Colonic mucosa (tissue), 4 donors: ENCODE results near the gene ATP9B. TPM values are rescaled to one million over a fixed set of nuclear protein-coding genes. Genes with fewer than 3 reads are reported as not detected.

ENCODE experiments used
- DNase-seq: peaks from one replicate; pipeline ENCODE4 v3.0.0-alpha.2; 2020
- H3K27ac ChIP-seq: fragments of 200-600 bp; one replicate; pipeline ENCODE4 v1.8.0; 2021
- H3K27me3 ChIP-seq: fragments of 200-600 bp; one replicate; pipeline ENCODE4 v1.8.0; 2021
- H3K36me3 ChIP-seq: fragments of 200-600 bp; one replicate; pipeline ENCODE4 v1.8.0; 2021
- H3K4me1 ChIP-seq: fragments of 200-600 bp; one replicate; pipeline ENCODE4 v1.8.0; 2021; ENCODE audit warnings: mild to moderate bottlenecking
- H3K4me3 ChIP-seq: fragments of 200-600 bp; one replicate; pipeline ENCODE4 v1.8.0; 2021
- H3K9ac ChIP-seq, 2 donors: one replicate each; pipeline ENCODE4 v1.7.0; 2013; ENCODE audit warnings: control low read depth in 2 of 2, low read depth in 2 of 2, low read length in 2 of 2
- H3K9me3 ChIP-seq: fragments of 200-600 bp; one replicate; pipeline ENCODE4 v1.8.0; 2021
- intact Hi-C: fragments of 100-400 bp; cut with DNase I; formaldehyde crosslinking; loops from one replicate; pipeline ENCODE4 v1.14.1; 2022
- total RNA-seq, 2 donors: library from RNA; stranded (reverse); fragmentation: NEBNext Ultra II Directional in 1 of 2; extraction: Animal tissue kit (Norgen Biotek cat#: 25700) in 1 of 2; gene quantifications; one replicate each; pipeline ENCODE4 v1.2.1, GENCODE V29; 2021
- TF ChIP-seq, protein P1 (sequence below): fragments of 200-600 bp; IDR thresholded peaks from one replicate; pipeline ENCODE4 v1.8.0; 2022; ENCODE audit warnings: antibody characterized with exemption, mild to moderate bottlenecking
- donor health status: healthy.
- donor health status: DM: no; HTN: no; CAD: no.
- donor health status: DM: no; HTN: no; CAD: no.

ATP9B gene
- total RNA-seq, 2 donors from 2014 or later: 20.4 to 30.3 TPM

GRCh38 chr18:79274823-79275222, 205.6 kb downstream of the ATP9B start:
- Histone ChIP-seq H3K9me3 (no peaks in the 10 kb centered on the region), H3K4me1 (no peaks in the 10 kb centered on the region), H3K4me3 (no peak overlapping the region), H3K27ac (no peak overlapping the region), H3K9ac (no peak overlapping the region), H3K36me3 (no peaks in the 10 kb centered on the region), H3K27me3 (no peaks in the 10 kb centered on the region)
- TF ChIP-seq, protein P1, sequence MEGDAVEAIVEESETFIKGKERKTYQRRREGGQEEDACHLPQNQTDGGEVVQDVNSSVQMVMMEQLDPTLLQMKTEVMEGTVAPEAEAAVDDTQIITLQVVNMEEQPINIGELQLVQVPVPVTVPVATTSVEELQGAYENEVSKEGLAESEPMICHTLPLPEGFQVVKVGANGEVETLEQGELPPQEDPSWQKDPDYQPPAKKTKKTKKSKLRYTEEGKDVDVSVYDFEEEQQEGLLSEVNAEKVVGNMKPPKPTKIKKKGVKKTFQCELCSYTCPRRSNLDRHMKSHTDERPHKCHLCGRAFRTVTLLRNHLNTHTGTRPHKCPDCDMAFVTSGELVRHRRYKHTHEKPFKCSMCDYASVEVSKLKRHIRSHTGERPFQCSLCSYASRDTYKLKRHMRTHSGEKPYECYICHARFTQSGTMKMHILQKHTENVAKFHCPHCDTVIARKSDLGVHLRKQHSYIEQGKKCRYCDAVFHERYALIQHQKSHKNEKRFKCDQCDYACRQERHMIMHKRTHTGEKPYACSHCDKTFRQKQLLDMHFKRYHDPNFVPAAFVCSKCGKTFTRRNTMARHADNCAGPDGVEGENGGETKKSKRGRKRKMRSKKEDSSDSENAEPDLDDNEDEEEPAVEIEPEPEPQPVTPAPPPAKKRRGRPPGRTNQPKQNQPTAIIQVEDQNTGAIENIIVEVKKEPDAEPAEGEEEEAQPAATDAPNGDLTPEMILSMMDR: no peak
- intact Hi-C loops: no loop called here
- no peak for DNase-seq

GRCh38 chr18:79275461-79275860, 206.3 kb downstream of the ATP9B start:
- Histone ChIP-seq H3K27ac (no peak overlapping the region), H3K9ac (no peak overlapping the region), H3K36me3 (no peaks in the 10 kb centered on the region), H3K9me3 (no peaks in the 10 kb centered on the region), H3K4me1 (no peaks in the 10 kb centered on the region), H3K27me3 (no peaks in the 10 kb centered on the region), H3K4me3 (no peak overlapping the region)
- intact Hi-C loops: no loop called here
- DNase-seq: no peak
- TF ChIP-seq, protein P1: no peak

DNA sequence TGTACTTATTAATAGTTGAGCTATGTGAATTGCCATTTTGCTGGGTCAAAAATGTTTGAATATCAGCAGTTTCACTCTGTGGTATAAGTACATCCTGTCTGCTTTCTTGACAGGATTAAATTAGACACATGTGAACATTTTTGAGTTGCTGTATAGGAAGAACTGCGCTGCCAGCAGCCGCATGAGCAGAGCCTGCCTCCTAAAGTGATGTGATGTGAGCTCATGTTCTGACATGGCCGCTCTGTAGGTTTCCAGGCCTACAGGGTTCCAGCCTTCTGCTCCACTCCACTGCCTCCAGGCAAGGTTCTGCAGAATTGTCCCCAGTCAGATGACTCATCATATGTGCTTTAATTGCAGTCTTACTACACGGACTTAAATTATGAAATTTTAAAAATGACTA, 206.8 kb downstream of the ATP9B start:
- no peak for DNase-seq
- no peaks in the 10 kb centered on the region for H3K4me1 ChIP-seq
- TF ChIP-seq, protein P1: no peak
- no peaks in the 10 kb centered on the region for H3K9me3 ChIP-seq
- no peaks in the 10 kb centered on the region for H3K27me3 ChIP-seq
- H3K9ac ChIP-seq: no peak overlapping the region
- intact Hi-C loops: no loop called here
- no peak overlapping the region for H3K27ac ChIP-seq
- no peaks in the 10 kb centered on the region for H3K36me3 ChIP-seq
- H3K4me3 ChIP-seq: no peak overlapping the region

- Histone ChIP-seq H3K27ac (no peak overlapping the region), H3K4me3 (no peak overlapping the region), H3K36me3 (no peaks in the 10 kb centered on the region), H3K9me3 (no peaks in the 10 kb centered on the region), H3K9ac (no peak overlapping the region), H3K4me1 (no peaks in the 10 kb centered on the region), H3K27me3 (no peaks in the 10 kb centered on the region)
- TF ChIP-seq, protein P1: no peak
- intact Hi-C loops: no loop called here
- DNase-seq: no peak
Measured at GRCh38 chr18:79278896-79279295, 209.7 kb downstream of the ATP9B start.

DNA sequence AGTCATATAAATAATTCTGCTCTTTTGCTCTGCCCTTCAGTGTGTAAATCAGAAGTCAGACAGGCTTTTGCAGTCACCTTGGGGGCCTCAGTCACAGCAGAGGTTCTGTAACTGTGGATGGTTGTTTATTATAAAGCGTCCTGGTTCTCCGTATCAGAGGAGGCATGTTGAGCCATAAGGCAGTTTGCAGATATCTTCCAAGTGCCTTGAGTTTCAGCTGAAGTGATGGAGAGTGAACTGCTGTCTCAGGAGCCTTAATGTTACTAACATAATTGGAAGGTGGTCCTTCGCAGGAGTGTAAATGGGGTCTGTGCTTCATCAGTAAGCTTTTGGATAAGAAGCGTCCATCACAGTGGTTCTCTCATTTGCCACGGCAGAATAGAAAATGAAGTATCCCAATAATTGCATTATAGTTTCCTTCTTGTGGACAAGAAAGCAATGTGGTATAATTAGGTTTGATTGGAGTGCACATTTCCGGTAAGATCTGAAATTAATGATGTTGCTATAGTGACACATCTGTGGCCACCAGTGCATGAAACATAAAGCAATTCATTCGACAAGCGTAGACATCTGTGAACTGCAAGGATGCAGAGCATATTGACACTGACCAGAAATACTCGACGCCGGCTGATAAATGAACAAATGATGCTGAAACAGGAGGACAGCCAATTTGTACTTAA, 214.1 kb downstream of the ATP9B start:
- H3K9me3 ChIP-seq: no peaks in the 10 kb centered on the region
- intact Hi-C loops: no loop called here
- DNase-seq: no peak

More for the DNA sequence above, 214.1 kb downstream of the ATP9B start:
- TF ChIP-seq, protein P1: no peak
- H3K27ac ChIP-seq: no peak overlapping the region
- no peak overlapping the region for H3K4me3 ChIP-seq
- H3K36me3 ChIP-seq: no peaks in the 10 kb centered on the region
- no peaks in the 10 kb centered on the region for H3K27me3 ChIP-seq
- no peaks in the 10 kb centered on the region for H3K4me1 ChIP-seq
- no peak overlapping the region for H3K9ac ChIP-seq
